ENCODE measurements around the gene FAM25C.
"Not testable (repeated sequence)": the region's sequence is repeated elsewhere in the genome, so short reads cannot be mapped to it uniquely, and the experiment has no call there.

FAM25C gene

GRCh38 chr10:47947424-47947823 is 52.2 kb downstream of the FAM25C start:
- DNase-seq = not testable (repeated sequence)

Measured in AML-193 (cell line).